HepG2 (cell line): ENCODE results near the gene LIN7A. TPM values are rescaled to one million over a fixed set of nuclear protein-coding genes. Genes with fewer than 3 reads are reported as not detected.

Source experiments
- ATAC-seq: fragments of 200-7000 bp; cut with Tn5 transposase; 3 replicates; pipeline ENCODE4 v1.9.1; 2020; ENCODE audit warnings: mild to moderate bottlenecking, moderate library complexity
- BruUV-seq: library from RNA; stranded (reverse); fragments of 400-500 nt; replicated peaks from 2 replicates; lab custom pipeline; 2021; lab: Mats Ljungman, UMichigan
- CTCF ChIA-PET: fragments of 300-600 bp; formaldehyde crosslinking; extraction: SDS; loops from one replicate; lab custom pipeline; 2021; ENCODE audit warnings: low total read pairs, inconsistent platforms, low intra/inter-chr PET ratio; lab: Yijun Ruan, JAX
- POLR2A ChIA-PET: fragments of 350-600 bp; sonication (Branson Sonifier 250); formaldehyde crosslinking; loops from one replicate; lab custom pipeline; 2020; ENCODE audit warnings: antibody characterized with exemption, inconsistent platforms; lab: Yijun Ruan, JAX
- DNase-seq: peaks from one replicate; pipeline ENCODE4 v3.0.0-alpha.2; 2015; ENCODE audit warnings: low spot score
- FAIRE-seq: peaks from 3 replicates; lab custom pipeline; 2011; peaks lifted over from hg19 to GRCh38; lab: Jason Lieb, UNC
- H2AFZ ChIP-seq: one replicate; pipeline ENCODE4 v1.6.1; 2011; ENCODE audit warnings: low read length, inconsistent platforms
- H3K27ac ChIP-seq: fragments of 300-600 bp; 3 replicates; pipeline ENCODE4 v1.8.0; 2011; ENCODE audit warnings: mixed run types, mild to moderate bottlenecking, mixed read lengths, low read length, inconsistent platforms; ENCODE audit not compliant: insufficient read depth; ENCODE audit errors: extremely low read length
- H3K27me3 ChIP-seq, 2 experiments: fragments of 200-600 bp in 1 of 2; 2 replicates in 1 of 2; 3 replicates in 1 of 2; pipeline versions ENCODE4 v1.6.0 to v1.8.0; 2011; ENCODE audit warnings: low read length in 2 of 2, mild to moderate bottlenecking in 2 of 2, moderate library complexity in 2 of 2, inconsistent platforms in 1 of 2; ENCODE audit not compliant: insufficient read depth in 2 of 2, control insufficient read depth in 1 of 2
- H3K36me3 ChIP-seq, 2 experiments: fragments of 200-600 bp in 1 of 2; replicated peaks in 1 of 2; 2 replicates in 1 of 2; 3 replicates in 1 of 2; pipeline versions ENCODE4 v1.5.1 to v1.8.0; 2011; ENCODE audit warnings: low read length in 2 of 2, inconsistent platforms in 1 of 2; ENCODE audit not compliant: insufficient read depth in 2 of 2, control insufficient read depth in 1 of 2
- H3K4me1 ChIP-seq: 2 replicates; pipeline ENCODE4 v1.5.1; 2012; ENCODE audit warnings: low read length, inconsistent platforms; ENCODE audit not compliant: insufficient read depth
- H3K4me2 ChIP-seq: 2 replicates; pipeline ENCODE4 v1.6.0; 2011; ENCODE audit warnings: low read depth, low read length, inconsistent platforms
- H3K4me3 ChIP-seq, 3 experiments: fragments of 200-600 bp in 1 of 3; sonication (generic), shearing (Covaris generic) in 1 of 3; replicated peaks in 1 of 3; 2 replicates each; pipeline ENCODE4 v1.5.1; 2011 to 2016; ENCODE audit warnings: low read length in 3 of 3, inconsistent platforms in 2 of 3, low read depth in 2 of 3, mild to moderate bottlenecking in 2 of 3, control low read depth in 1 of 3, mixed read lengths in 1 of 3; ENCODE audit not compliant: insufficient read depth in 1 of 3
- H3K79me2 ChIP-seq: one replicate; pipeline ENCODE4 v1.6.1; 2011; ENCODE audit warnings: low read length, inconsistent platforms; ENCODE audit not compliant: insufficient read depth
- H3K9ac ChIP-seq: 2 replicates; pipeline ENCODE4 v1.6.0; 2011; ENCODE audit warnings: mild to moderate bottlenecking, low read depth, low read length, inconsistent platforms; ENCODE audit not compliant: insufficient read depth
- H3K9me3 ChIP-seq: 2 replicates; pipeline ENCODE4 v1.5.1; 2012; ENCODE audit warnings: mild to moderate bottlenecking, low read length
- H4K20me1 ChIP-seq: 2 replicates; pipeline ENCODE4 v1.6.0; 2011; ENCODE audit warnings: inconsistent platforms, mild to moderate bottlenecking, low read length, moderate library complexity; ENCODE audit not compliant: insufficient read depth
- CREBL2 ChIP-seq: sonication (generic); formaldehyde crosslinking; IDR thresholded peaks from 2 replicates; pipeline ENCODE4 v1.8.1; 2023; ENCODE audit warnings: missing genetic modification reagents, mild to moderate bottlenecking, borderline replicate concordance
- CREM ChIP-seq, 2 experiments: sonication (generic) in 1 of 2; formaldehyde crosslinking in 1 of 2; IDR thresholded peaks; 2 replicates each; pipeline versions ENCODE4 v1.4.0 to v1.6.1; 2016 to 2020; ENCODE audit warnings: antibody characterized with exemption in 1 of 2, mild to moderate bottlenecking in 1 of 2, missing genetic modification reagents in 1 of 2
- ELF3 ChIP-seq: IDR thresholded peaks from 2 replicates; pipeline ENCODE4 v1.6.1; 2016; ENCODE audit warnings: missing genetic modification reagents, missing compliant biosample characterization
- GMEB1 ChIP-seq: sonication (generic); formaldehyde crosslinking; IDR thresholded peaks from 2 replicates; pipeline ENCODE4 v1.5.1; 2020; ENCODE audit warnings: missing genetic modification reagents, mild to moderate bottlenecking, borderline replicate concordance
- KDM3A ChIP-seq: IDR thresholded peaks from 2 replicates; pipeline ENCODE4 v1.6.1; 2018; ENCODE audit warnings: low read depth, missing compliant biosample characterization
- KLF11 ChIP-seq: IDR thresholded peaks from 2 replicates; pipeline ENCODE4 v1.6.1; 2016; ENCODE audit warnings: missing compliant biosample characterization
- NFYB ChIP-seq: sonication (generic); formaldehyde crosslinking; IDR thresholded peaks from 2 replicates; pipeline ENCODE4 v1.4.0; 2020; ENCODE audit warnings: missing genetic modification reagents
- NR3C1 ChIP-seq: sonication (generic); formaldehyde crosslinking; IDR thresholded peaks from 2 replicates; pipeline ENCODE4 v1.4.0; 2020; ENCODE audit warnings: missing genetic modification reagents
- PAX8 ChIP-seq: sonication (generic); formaldehyde crosslinking; IDR thresholded peaks from 2 replicates; pipeline ENCODE4 v1.8.0; 2022; ENCODE audit warnings: mild to moderate bottlenecking, missing genetic modification reagents, borderline replicate concordance
- ZHX1 ChIP-seq: sonication (generic); formaldehyde crosslinking; IDR thresholded peaks from 2 replicates; pipeline ENCODE4 v1.8.1; 2022; ENCODE audit warnings: low read depth, mild to moderate bottlenecking, missing genetic modification reagents
- ZNF430 ChIP-seq: sonication (generic); formaldehyde crosslinking; IDR thresholded peaks from 2 replicates; pipeline ENCODE4 v1.9.0; 2021; ENCODE audit warnings: mild to moderate bottlenecking, missing genetic modification reagents
- ZNF432 ChIP-seq: sonication (generic); formaldehyde crosslinking; IDR thresholded peaks from 2 replicates; pipeline ENCODE4 v1.5.0; 2020; ENCODE audit warnings: missing genetic modification reagents, mild to moderate bottlenecking, borderline replicate concordance
- ZNF678 ChIP-seq: sonication (generic); formaldehyde crosslinking; IDR thresholded peaks from 2 replicates; pipeline ENCODE4 v1.4.0; 2020; ENCODE audit warnings: mild to moderate bottlenecking, missing genetic modification reagents
- WGBS: methylation state at CpG from one replicate; pipeline ENCODE4 v1.1.6; 2017; ENCODE audit warnings: low lambda C conversion rate; 5-methylcytosine and 5-hydroxymethylcytosine counted together
- in situ Hi-C: cut with HindIII; loops from 2 replicates; pipeline ENCODE4 v1.10.0; 2017; ENCODE audit warnings: low pct_unique_long_range_greater_than_20kb; ENCODE audit not compliant: extremely low pct_ligation_motif_present
- intact Hi-C: fragments of 100-400 bp; cut with micrococcal nuclease; formaldehyde crosslinking; loops from one replicate; pipeline ENCODE4 v1.10.0; 2022; ENCODE audit not compliant: unreplicated experiment
- polyA plus RNA-seq, 8 experiments: library from polyadenylated mRNA; depleted of rRNA in 3 of 8; stranded (reverse) in 7 of 8; unstranded in 1 of 8; fragments of >200 nt; fragmentation: Illumina TruSeq in 4 of 8; extraction: Trizol in 4 of 8; gene quantifications; 2 replicates each; pipeline versions ENCODE4 v1.2.1 to v1.2.3, GENCODE V29; 2011 to 2016; ENCODE audit warnings: low read depth in 4 of 8, missing spikeins in 1 of 8, mixed read lengths in 1 of 8; ENCODE audit not compliant: insufficient read depth in 1 of 8
- total RNA-seq, 5 experiments: library from RNA; depleted of rRNA; stranded (reverse); fragments of >200 nt; fragmentation: Illumina TruSeq; extraction: Trizol; gene quantifications; 2 replicates each; pipeline ENCODE4 v1.2.3, GENCODE V29; 2016; ENCODE audit warnings: low read depth in 1 of 5

Gene LIN7A
- total and polyA plus RNA-seq, 2 of the 13 experiments (the other 11 are each of a cell fraction or from before 2014, with no cell fraction given), result 18.5 to 19.2 TPM

GRCh38 chr12:80830533-80831088, 107.1 kb downstream of the LIN7A start:
- BruUV-seq, result no TSS peak
- intact Hi-C loops, result no loop called here

GRCh38 chr12:80829767-80830166, 108.0 kb downstream of the LIN7A start:
- intact Hi-C loops (no loop called here), in situ Hi-C loops (no loop called here)
- CTCF ChIA-PET, result no interaction called here
- H3K4me2 ChIP-seq, result no peak overlapping the region
- no TSS peak for BruUV-seq
- TF ChIP-seq CREBL2 (CRISPR knock-in tag), result no peak
- no peak for TF ChIP-seq ZHX1 (CRISPR knock-in tag)
- TF ChIP-seq PAX8 (CRISPR knock-in tag), result no peak
- TF ChIP-seq ELF3, result no peak
- no peak for TF ChIP-seq NR3C1 (CRISPR knock-in tag)
- TF ChIP-seq KLF11 (CRISPR knock-in tag), result no peak
- no peak for TF ChIP-seq KDM3A (CRISPR knock-in tag)
- no peak for TF ChIP-seq GMEB1 (CRISPR knock-in tag)
- TF ChIP-seq NFYB, result no peak
- no peak for TF ChIP-seq ZNF430 (CRISPR knock-in tag)
- no peak for TF ChIP-seq CREM (IDR thresholded peaks at IDR 0.05)
- TF ChIP-seq CREM (CRISPR knock-in tag; IDR thresholded peaks at IDR 0.05), result no peak
- ATAC-seq, result no peak
- H3K4me3 ChIP-seq, result no peak overlapping the region
- no peaks in the 10 kb centered on the region for H3K27me3 ChIP-seq
- H4K20me1 ChIP-seq, result no peaks in the 10 kb centered on the region
- no peak overlapping the region for H3K9ac ChIP-seq
- DNase-seq, result no peak
- POLR2A ChIA-PET, result no interaction called here
- peaks cover 0 to 2% of the 10 kb centered on the region in 2 experiments; a peak in 2 of 5 replicates for H3K36me3 ChIP-seq
- no peak overlapping the region for H2AFZ ChIP-seq
- no peaks in the 10 kb centered on the region for H3K9me3 ChIP-seq
- FAIRE-seq, result no peak
- no peak overlapping the region for H3K27ac ChIP-seq
- H3K79me2 ChIP-seq, result no peaks in the 10 kb centered on the region
- peaks cover 13% of the 10 kb centered on the region for H3K4me1 ChIP-seq
- 95% methylated on average over 2 of the region's 2 CpGs for WGBS

More at GRCh38 chr12:80830533-80831088, 107.1 kb downstream of the LIN7A start:
- Histone ChIP-seq H3K9ac (no peak overlapping the region), H3K4me2 (no peak overlapping the region), H3K9me3 (no peaks in the 10 kb centered on the region), H3K4me3 (no peak overlapping the region), H3K27ac (no peak overlapping the region), H3K36me3 (peaks cover 0 to 2% of the 10 kb centered on the region in 2 experiments; a peak in 1 of 5 replicates), H2AFZ (no peak overlapping the region), H4K20me1 (no peaks in the 10 kb centered on the region), H3K27me3 (no peaks in the 10 kb centered on the region), H3K79me2 (no peaks in the 10 kb centered on the region), H3K4me1 (peaks cover 13% of the 10 kb centered on the region)
- TF ChIP-seq ZNF678 (no peak), ZNF432 (no peak)
- 95% methylated on average over 4 of the region's 4 CpGs for WGBS
- in situ Hi-C loops, result no loop called here
- DNase-seq (no peak), FAIRE-seq (no peak), ATAC-seq (no peak)
- ChIA-PET POLR2A (no interaction called here), CTCF (no interaction called here)
